Hepatocyte (in vitro differentiated cells): ENCODE data around the gene PRKCA. TPM values are rescaled to one million over a fixed set of nuclear protein-coding genes. Genes with fewer than 3 reads are reported as not detected.

Source experiments
- DNase-seq: peaks from one replicate; pipeline ENCODE4 v3.0.0-alpha.2; 2016; ENCODE audit warnings: low spot score
- H2AFZ ChIP-seq: fragments of 200-600 bp; sonication (generic); 2 replicates; pipeline ENCODE4 v1.6.0; 2016; ENCODE audit warnings: antibody characterized with exemption, mild to moderate bottlenecking
- H3K27ac ChIP-seq: fragments of 200-600 bp; sonication (generic); 2 replicates; pipeline ENCODE4 v1.5.1; 2016; ENCODE audit warnings: mild to moderate bottlenecking
- H3K27me3 ChIP-seq: fragments of 200-600 bp; sonication (generic); 2 replicates; pipeline ENCODE4 v1.6.1; 2016
- H3K36me3 ChIP-seq: fragments of 200-600 bp; sonication (generic); replicated peaks from 2 replicates; pipeline ENCODE4 v1.5.1; 2016; ENCODE audit warnings: low read depth; ENCODE audit not compliant: insufficient read depth
- H3K4me1 ChIP-seq: fragments of 200-600 bp; sonication (generic); 2 replicates; pipeline ENCODE4 v1.5.1; 2016; ENCODE audit warnings: mild to moderate bottlenecking, moderate library complexity; ENCODE audit not compliant: insufficient read depth
- H3K4me2 ChIP-seq: fragments of 200-600 bp; sonication (generic); 2 replicates; pipeline ENCODE4 v1.6.0; 2016
- H3K4me3 ChIP-seq: fragments of 200-600 bp; sonication (generic); 2 replicates; pipeline ENCODE4 v1.5.1; 2016; ENCODE audit warnings: mild to moderate bottlenecking
- H3K79me2 ChIP-seq: fragments of 200-600 bp; sonication (generic); 2 replicates; pipeline ENCODE4 v1.6.0; 2017; ENCODE audit warnings: mild to moderate bottlenecking
- H3K9me2 ChIP-seq: fragments of 200-600 bp; sonication (generic); replicated peaks from 2 replicates; pipeline ENCODE4 v1.6.0; 2017; ENCODE audit warnings: mild to moderate bottlenecking; ENCODE audit not compliant: insufficient read depth
- H3K9me3 ChIP-seq: fragments of 200-600 bp; sonication (generic); 2 replicates; pipeline ENCODE4 v1.5.1; 2016; ENCODE audit warnings: low read depth, mild to moderate bottlenecking
- H4K20me1 ChIP-seq: fragments of 200-600 bp; sonication (generic); 2 replicates; pipeline ENCODE4 v1.6.0; 2016; ENCODE audit warnings: mild to moderate bottlenecking; ENCODE audit not compliant: insufficient read depth, poor library complexity, severe bottlenecking
- CTCF ChIP-seq: fragments of 200-600 bp; sonication (generic); IDR thresholded peaks from 2 replicates; pipeline ENCODE4 v1.5.1; 2016; ENCODE audit warnings: antibody characterized with exemption, mild to moderate bottlenecking; ENCODE audit not compliant: poor library complexity
- EZH2 ChIP-seq: fragments of 200-600 bp; sonication (generic); IDR thresholded peaks from 2 replicates; pipeline ENCODE4 v1.6.1; 2016; ENCODE audit warnings: antibody characterized with exemption, mild to moderate bottlenecking, borderline replicate concordance
- EZH2phosphoT487 ChIP-seq: fragments of 200-600 bp; sonication (generic); IDR thresholded peaks from one replicate; pipeline ENCODE4 v1.6.1; 2018; ENCODE audit warnings: antibody characterized with exemption, mild to moderate bottlenecking, low read depth, moderate library complexity; ENCODE audit not compliant: unreplicated experiment, severe bottlenecking
- WGBS: methylation state at CpG from one replicate; pipeline ENCODE4 v1.1.6; 2016; ENCODE audit warnings: low lambda C conversion rate; ENCODE audit errors: missing lambda C conversion rate; 5-methylcytosine and 5-hydroxymethylcytosine counted together
- polyA plus RNA-seq: library from polyadenylated mRNA; unstranded; fragments of >200 nt; fragmentation: Nextera tagmentation; extraction: Ambion mirVana; gene quantifications from 2 replicates; pipeline ENCODE4 v1.2.1, GENCODE V29; 2016
- total RNA-seq: library from RNA; depleted of rRNA; stranded (reverse); fragments of >200 nt; gene quantifications from 2 replicates; pipeline ENCODE4 v1.2.3, GENCODE V29; 2014

The PRKCA gene
- total and polyA plus RNA-seq, 2 experiments from 2014 or later = 5.9 to 18.5 TPM

- peak; percentile 9 for DNase-seq
- 32% methylated on average over 9 of the region's 9 CpGs for WGBS
- H3K36me3 ChIP-seq = no peaks in the 10 kb centered on the region
- H3K9me3 ChIP-seq = no peaks in the 10 kb centered on the region
- no peaks in the 10 kb centered on the region for H3K9me2 ChIP-seq
- H3K79me2 ChIP-seq = peaks cover 7% of the 10 kb centered on the region
- peak overlapping the region; percentile 68 for H3K4me2 ChIP-seq
- no peaks in the 10 kb centered on the region for H4K20me1 ChIP-seq
- peak overlapping the region; percentile 17 for H2AFZ ChIP-seq
- peaks cover 10% of the 10 kb centered on the region for H3K4me1 ChIP-seq
- TF ChIP-seq CTCF (no peak), EZH2 (no peak), EZH2phosphoT487 (no peak)
- H3K27me3 ChIP-seq = no peaks in the 10 kb centered on the region
- H3K4me3 ChIP-seq = no peak overlapping the region
- peak overlapping the region; percentile 85 for H3K27ac ChIP-seq
Observed at GRCh38 chr17:66610361-66611133, 308.1 kb downstream of the PRKCA start.

GRCh38 chr17:66611397-66611796 is 309.0 kb downstream of the PRKCA start:
- Histone ChIP-seq H3K27me3 (no peaks in the 10 kb centered on the region), H2AFZ (no peak overlapping the region), H3K4me1 (peaks cover 10% of the 10 kb centered on the region), H3K4me3 (no peak overlapping the region), H3K9me2 (no peaks in the 10 kb centered on the region), H3K27ac (peak overlapping the region; percentile 85), H4K20me1 (no peaks in the 10 kb centered on the region), H3K9me3 (no peaks in the 10 kb centered on the region), H3K4me2 (no peak overlapping the region), H3K36me3 (no peaks in the 10 kb centered on the region), H3K79me2 (peaks cover 7% of the 10 kb centered on the region)
- DNase-seq = no peak
- TF ChIP-seq CTCF (no peak), EZH2phosphoT487 (no peak), EZH2 (no peak)

GRCh38 chr17:66612993-66613392 is 310.6 kb downstream of the PRKCA start:
- H3K4me1 ChIP-seq = peaks cover 10% of the 10 kb centered on the region
- H3K27me3 ChIP-seq = no peaks in the 10 kb centered on the region
- no peak overlapping the region for H3K4me2 ChIP-seq
- H3K36me3 ChIP-seq = no peaks in the 10 kb centered on the region
- H2AFZ ChIP-seq = no peak overlapping the region
- H3K9me2 ChIP-seq = no peaks in the 10 kb centered on the region
- no peaks in the 10 kb centered on the region for H3K9me3 ChIP-seq
- no peak for TF ChIP-seq EZH2
- no peak for TF ChIP-seq EZH2phosphoT487
- DNase-seq = no peak
- H3K4me3 ChIP-seq = no peak overlapping the region
- no peaks in the 10 kb centered on the region for H4K20me1 ChIP-seq
- no peak overlapping the region for H3K27ac ChIP-seq
- WGBS = 80% methylated on average over 4 of the region's 4 CpGs
- peaks cover 7% of the 10 kb centered on the region for H3K79me2 ChIP-seq

- H3K36me3 ChIP-seq = no peaks in the 10 kb centered on the region
- peaks cover 7% of the 10 kb centered on the region for H3K79me2 ChIP-seq
- H3K4me3 ChIP-seq = no peak overlapping the region
- H3K27ac ChIP-seq = no peak overlapping the region
- H3K4me2 ChIP-seq = no peak overlapping the region
- H3K4me1 ChIP-seq = peaks cover 8% of the 10 kb centered on the region
- H3K27me3 ChIP-seq = no peaks in the 10 kb centered on the region
- no peaks in the 10 kb centered on the region for H3K9me3 ChIP-seq
- DNase-seq = no peak
- no peak overlapping the region for H2AFZ ChIP-seq
- H3K9me2 ChIP-seq = no peaks in the 10 kb centered on the region
- no peak for TF ChIP-seq CTCF
- no peak for TF ChIP-seq EZH2
- TF ChIP-seq EZH2phosphoT487 = no peak
- no peaks in the 10 kb centered on the region for H4K20me1 ChIP-seq
- 71% methylated on average over 4 of the region's 4 CpGs for WGBS
Observed at GRCh38 chr17:66614469-66614868, 312.1 kb downstream of the PRKCA start.
